ENCODE measurements around the gene NHP2.

DNA sequence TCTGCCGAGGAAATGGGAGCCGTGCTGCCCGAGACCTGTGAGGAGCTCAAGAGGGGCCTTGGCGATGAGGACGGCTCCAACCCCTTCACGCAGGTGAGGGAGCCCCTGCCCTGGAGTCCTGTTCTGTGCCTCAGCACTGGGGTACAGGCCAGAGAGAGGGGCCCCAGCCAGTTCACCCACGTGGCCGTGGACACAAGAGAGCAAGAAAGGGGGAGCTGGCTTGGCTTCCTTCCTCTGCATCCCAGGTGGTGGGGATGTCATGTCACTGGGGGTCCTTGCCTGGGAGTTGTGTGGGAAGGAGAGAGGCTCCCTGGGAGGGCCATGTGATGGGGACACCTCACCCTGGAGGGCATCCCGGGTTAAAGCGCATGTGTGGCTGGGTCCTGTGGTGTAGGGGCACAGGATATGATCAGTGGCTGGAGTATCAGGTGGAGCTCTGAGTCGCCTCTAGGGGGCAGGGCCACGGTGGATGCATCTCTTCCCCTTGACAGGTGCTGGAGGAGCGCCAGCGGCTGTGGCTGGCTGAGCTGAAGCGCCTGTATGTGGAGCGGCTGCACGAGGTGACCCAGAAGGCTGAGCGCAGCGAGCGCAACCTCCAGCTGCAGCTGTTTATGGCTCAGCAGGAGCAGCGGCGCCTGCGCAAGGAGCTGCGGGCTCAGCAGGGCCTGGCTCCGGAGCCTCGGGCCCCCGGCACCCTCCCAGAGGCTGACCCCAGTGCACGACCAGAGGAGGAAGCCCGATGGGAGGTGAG, 32.9 kb downstream of the NHP2 start:
- TF ChIP-seq, protein P1, sequence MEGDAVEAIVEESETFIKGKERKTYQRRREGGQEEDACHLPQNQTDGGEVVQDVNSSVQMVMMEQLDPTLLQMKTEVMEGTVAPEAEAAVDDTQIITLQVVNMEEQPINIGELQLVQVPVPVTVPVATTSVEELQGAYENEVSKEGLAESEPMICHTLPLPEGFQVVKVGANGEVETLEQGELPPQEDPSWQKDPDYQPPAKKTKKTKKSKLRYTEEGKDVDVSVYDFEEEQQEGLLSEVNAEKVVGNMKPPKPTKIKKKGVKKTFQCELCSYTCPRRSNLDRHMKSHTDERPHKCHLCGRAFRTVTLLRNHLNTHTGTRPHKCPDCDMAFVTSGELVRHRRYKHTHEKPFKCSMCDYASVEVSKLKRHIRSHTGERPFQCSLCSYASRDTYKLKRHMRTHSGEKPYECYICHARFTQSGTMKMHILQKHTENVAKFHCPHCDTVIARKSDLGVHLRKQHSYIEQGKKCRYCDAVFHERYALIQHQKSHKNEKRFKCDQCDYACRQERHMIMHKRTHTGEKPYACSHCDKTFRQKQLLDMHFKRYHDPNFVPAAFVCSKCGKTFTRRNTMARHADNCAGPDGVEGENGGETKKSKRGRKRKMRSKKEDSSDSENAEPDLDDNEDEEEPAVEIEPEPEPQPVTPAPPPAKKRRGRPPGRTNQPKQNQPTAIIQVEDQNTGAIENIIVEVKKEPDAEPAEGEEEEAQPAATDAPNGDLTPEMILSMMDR (IDR thresholded peaks at IDR 0.05): peak; percentile 51 to 68 (median 59)
- no peak for TF ChIP-seq POLR2A (IDR thresholded peaks at IDR 0.05)
